ENCODE data around the gene MOGAT2.
A peak's percentile ranks its signal among the peaks of the same experiment; 100 is the strongest.
"Not testable (repeated sequence)": the region's sequence is repeated elsewhere in the genome, so short reads cannot be mapped to it uniquely, and the experiment has no call there.

Gene MOGAT2

DNA sequence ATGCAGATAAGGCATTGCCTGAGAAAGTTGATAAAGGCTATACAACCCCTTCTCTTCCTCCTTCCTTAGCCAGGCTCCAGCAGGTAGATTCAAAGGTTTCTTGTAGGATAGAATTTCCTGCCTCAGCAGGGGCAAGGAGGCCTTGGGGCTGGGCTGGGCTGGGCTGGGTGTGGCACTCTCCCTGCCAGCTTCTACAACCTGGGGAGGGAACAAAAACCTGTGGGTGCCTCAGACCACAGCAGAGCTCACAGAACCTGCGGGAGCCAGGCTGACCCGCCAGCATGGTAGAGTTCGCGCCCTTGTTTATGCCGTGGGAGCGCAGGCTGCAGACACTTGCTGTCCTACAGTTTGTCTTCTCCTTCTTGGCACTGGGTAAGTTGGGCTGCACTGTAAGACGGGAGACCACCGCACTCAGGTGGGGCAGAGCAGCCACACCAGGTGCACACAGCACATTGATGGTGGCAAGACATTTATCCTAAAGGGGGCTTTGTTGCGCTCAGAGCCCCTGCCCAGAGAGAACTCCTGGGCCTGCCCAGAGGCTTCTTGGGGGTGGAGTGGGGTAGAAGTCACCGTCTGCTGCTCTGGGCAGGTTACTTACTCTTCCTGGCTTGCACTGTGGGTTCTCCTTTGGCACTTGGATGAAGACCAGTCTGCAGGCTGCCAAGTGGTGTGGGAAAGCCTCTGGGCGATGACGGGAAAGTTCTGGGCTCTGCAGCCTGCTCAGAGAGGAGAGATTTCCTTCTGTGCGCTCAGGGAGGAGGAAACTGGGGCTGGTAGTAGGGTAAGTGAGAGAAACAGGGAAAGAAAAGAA is at the start of gene MOGAT2:
Gene MOGAT2 (plus strand): TSS at position 231 of the 811 bp plus-strand sequence. CDS start 51 bp downstream, at position 282.
- no peak for DNase-seq

DNA sequence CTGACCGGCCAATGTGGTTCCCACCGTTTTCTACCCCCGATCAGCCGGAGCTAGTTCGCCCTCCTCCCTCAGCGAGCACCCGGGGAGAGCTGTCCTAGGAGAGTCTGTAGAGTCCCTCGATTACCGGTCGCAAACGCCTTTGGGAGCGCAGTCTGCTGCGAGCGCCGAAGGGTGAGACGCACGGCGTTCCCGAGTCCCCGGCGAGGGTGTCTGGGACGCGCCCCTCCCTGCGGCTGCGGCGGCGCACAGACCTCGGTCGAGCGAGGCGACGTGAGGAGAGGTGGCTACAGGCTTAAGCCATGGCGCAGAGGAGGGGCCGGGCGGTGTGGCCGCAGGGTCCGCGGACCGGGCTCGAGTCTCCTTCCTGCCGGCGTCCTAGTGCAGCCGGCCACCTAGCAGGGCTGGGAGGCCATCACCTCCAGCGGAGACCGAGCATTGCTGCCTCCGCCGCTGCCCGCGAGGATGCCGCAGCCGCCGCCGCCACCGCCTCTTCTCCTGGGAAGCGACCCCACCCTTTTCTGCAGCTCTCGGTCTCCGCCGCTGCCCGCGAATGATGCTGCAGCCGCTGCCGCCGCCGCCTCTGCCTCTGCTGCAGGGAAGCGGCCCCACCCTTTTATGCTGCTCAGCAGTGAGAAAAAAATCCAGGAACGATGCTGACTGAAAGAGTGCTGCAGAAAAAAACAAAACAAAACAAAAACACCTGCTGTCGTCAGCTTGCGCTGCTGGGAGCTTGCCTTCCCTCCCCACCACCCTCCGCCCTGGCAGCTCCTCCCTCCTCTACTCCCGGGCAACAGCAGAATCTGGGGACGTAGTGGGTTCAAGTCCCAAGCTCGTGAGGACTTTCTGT is 49.0 kb upstream of the MOGAT2 start, which contains the start of gene MAP6:
Gene MAP6 (minus strand): TSS at position 588 of the 847 bp plus-strand sequence. CDS start 669 bp downstream, outside the sequence.
- peak; percentile 88 for DNase-seq

DNA sequence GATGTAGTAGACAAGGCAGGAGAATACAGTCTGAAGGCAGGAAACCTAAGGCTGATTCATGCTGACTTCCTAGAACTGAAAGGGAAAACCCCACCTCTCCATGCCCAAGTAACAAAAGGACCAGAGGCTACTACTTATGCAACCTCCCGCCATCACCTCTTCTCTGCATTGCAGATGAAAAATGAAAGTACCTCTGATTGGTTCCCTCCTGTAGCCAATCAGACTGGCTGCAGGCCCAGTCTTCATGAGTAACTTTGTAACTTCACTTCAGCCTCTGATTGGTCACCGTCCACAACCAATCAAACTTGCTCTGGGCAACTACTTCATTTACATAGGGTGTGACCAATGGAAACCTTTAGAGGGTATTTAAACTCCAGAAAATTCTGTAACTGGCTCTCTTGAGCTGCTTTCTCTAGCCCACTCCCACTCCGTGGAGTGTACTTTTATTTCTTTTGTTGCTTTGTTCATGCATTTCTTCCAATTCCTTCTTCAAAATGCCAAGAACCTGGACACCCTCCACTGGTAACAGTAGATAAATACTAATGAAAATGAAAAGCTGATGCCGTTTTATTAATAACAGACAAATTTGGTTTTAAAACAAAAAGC is 43.6 kb upstream of the MOGAT2 start:
- DNase-seq, result no peak

DNA sequence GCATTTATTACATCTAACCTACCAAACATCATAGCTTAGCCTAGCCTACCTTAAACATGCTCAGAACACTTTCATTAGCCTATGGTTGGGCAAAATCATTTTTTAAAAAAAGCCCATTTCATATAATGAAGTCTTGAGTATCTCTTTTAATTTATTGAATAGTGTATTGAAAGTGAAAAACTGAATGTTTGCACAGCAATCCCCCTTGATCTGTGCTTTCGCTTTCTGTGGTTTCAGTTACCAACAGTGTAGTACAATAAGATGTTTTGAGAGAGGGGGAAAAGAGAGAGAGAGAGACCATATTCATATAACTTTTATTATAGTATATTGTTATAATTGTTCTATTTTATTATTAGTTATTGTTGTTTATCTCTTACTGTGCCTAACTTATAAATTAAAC is 40.4 kb upstream of the MOGAT2 start:
- no peak for DNase-seq

DNA sequence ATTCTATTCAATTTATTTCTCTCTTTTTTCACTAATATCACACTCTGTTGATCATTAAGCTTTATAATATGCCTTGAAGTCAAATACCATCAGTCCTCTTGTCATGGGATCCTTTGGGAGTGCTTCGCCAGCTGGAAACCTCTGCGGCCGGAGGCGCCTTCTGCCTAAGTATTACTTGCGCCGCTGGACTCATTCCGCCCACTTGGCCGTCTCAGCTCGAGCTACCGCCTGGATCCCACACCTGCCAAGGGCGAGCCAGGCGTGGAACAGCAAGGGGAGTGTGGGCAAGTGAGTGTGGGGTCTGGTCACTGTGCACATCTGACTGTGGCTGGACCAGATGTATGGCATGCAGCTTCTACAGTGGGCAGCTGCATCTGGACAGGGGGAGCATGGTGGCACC is 39.7 kb upstream of the MOGAT2 start:
- peak; percentile 56 for DNase-seq

DNA sequence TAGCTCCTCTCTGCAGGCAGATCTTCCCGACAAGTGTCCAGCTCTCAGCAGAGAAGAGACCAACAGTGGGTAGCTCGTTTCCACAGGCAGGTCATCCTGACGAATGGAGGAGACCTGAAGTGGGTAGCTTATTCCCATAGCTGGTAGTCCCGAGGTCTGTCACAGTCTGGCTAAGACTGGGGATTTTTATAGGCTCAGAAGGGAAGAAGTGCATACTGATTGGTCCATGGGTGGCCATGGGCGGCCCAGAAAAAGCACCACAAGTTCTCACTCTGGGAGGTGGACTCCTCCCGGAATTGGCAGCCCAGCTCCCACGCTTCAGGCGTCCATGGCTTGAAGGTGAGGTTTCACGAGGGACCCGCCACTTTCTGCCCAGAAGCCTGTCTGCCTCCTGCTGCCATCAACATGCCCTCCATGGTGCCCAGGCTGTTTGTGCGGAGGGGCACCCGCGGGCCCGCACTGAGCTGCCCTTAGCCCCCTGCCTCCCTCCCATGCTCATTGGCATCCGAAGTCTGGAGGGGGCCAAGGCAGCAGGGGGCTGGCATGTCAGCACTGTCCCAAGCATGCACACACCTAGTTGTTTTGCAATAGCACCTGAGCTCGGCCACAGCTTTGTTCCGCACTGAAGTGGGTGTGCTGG is 38.9 kb upstream of the MOGAT2 start:
- DNase-seq, result peak; percentile 2

DNA sequence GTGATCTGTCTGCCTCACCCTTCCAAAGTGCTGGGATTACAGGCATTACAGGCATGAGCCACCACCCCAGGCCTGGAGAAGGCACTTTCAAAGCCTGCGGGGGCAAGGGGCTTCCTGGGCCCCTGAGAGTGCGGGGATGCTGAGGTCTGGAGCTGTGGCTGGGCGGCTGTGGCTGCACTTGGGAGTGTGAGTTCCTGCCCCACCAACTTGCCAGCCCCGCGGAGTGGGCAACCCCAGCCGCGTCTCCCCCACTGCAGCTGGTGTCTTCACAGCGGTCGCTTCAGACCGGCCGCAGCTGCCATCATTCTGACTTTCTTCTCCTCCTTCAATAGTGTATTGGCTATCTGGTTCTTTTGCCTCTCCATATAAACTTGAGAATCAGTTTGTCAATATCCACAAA is 38.1 kb upstream of the MOGAT2 start:
- DNase-seq, result no peak

DNA sequence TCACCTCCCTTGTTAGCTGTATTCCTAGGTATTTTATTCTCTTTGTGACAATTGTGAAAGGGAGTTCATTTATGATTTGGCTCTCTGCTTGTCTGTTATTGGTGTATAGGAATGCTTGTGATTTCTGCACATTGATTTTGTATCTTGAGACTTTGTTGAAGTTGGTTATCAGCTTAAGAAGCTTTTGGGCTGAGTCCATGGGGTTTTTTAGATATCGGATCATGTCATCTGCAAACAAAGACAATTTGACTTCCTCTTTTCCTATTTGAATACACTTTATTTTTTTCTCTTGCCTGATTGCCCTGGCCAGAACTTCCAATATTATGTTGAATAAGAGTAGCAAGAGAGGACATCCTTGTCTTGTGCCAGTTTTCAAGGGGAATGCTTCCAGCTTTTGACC is 33.8 kb upstream of the MOGAT2 start:
- DNase-seq, result not testable (repeated sequence)

DNA sequence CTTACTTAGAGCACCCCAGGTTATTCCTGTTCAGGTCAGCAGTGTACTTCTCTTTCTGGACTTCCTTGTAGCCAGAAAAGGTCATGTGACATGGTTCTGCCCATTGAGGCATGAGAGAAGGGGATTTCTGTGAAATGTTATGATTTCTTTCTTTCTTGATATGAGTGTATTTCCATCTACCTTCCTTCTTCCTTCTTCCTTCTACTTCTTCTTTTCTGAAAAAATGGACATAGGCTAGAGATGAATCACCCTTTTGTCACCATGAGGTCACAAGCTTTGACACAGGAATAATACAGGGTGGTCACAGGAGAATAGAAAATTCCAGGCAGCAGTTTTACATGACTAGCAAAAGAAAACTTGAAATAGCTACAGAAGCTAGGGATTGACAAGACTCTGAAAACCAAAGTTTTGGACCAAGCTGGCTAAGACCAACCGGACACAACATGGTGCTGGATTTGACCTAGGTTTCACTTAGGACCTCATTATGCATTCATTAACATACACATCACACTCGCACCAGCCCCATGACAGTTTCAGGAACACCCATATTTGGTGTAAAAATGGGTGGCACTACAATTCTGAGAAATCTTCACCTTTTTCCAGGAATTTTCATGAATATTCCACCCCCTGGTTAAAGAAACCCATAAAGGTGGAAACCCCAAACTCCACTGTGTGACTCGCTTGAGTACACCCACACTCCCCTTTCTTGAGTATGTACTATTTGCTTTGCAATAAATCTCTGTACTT is 27.6 kb upstream of the MOGAT2 start:
- DNase-seq, result no peak

DNA sequence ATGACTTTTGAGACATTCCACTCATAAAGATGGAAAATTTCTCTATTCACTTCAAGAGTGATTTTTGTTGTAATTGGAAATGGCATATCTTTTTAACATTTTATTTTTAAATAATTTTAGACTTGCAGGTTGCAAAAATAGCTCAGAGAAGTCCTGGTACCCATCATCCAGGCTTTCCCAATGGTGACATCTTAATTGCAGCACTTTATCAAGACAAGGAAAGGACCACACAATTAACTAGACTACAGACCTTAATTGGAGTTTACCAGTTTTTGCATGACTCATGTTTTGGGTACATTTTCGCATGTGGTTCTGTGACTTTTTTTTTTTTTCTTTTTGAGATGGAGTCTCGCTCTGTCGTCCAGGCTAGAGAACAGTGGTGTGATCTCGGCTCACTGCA is 25.8 kb upstream of the MOGAT2 start:
- no peak for DNase-seq

DNA sequence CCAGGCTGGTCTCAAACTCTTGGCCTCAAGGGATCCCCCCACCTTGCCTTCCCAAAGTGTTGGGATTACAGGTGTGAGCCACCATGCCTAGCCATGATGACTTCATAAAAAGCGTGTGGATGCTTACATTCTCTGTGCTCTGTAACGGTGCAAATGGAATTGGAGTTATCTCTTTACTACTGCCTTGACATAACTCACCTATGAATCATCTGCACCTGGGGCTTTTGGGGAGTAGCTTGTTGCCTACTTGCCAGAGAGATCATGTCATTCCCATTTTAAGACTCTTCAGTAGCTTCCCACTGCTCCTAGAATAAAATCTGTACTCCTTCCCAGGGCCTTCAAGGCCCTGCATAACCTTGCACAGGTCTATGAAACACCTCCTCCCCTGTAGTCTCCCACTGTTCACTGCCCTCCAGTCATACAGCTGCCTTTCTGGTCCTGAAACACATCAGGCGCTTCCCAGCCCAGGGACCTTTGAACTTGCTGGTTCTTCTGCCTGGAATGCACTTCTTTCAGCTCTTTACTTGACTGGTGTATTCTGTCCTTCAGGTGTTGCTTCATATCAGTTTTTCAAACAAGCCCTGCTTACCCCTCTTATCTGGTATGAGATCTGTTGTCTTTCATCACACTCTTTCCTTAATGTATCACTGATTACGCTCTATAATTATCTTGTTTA is 19.6 kb upstream of the MOGAT2 start:
- no peak for DNase-seq

DNA sequence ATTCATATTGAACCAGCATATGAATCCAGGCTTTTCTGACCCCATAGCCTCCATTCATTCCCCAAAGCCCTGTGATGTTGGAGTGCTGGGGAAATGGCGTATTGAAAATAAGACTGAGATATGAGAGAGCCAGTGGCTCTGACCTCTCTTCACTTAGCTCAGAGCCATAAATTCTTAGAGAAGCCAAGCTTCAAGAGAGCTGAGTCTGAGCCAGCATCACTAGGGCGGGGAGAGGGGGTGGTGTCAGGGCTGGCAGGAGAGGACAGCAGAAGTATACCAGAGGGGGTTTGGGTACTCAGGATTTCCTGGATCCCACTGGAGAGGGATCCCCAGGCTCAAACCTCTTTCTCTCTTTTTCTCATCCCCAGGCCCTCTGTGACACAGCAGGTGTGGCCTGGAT is 16.7 kb upstream of the MOGAT2 start:
- no peak for DNase-seq

DNA sequence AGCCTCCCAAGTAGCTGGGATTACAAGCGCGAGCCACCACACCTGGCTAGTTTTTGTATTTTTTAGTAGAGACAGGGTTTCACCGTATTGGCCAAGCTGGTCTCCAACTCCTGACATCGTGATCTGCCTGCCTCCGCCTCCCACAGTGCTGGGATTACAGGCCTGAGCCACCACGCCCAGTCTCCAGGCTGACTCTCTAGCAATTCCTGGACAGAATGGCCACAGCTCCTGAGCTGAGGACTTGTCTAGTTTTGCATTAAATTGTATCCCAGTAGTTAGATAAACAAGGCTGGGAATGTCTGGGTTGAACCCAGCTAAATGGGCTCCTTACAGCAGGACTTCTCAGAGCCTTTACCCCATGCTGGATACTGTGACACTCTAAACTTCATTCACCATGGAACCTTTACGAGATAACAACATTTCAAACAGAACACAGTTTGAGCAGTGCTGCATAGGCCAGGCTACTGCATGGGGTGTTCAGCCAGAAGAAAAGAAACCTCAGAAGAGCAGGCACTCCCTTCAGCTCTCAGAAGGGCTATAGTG is 13.9 kb upstream of the MOGAT2 start:
- no peak for DNase-seq

DNA sequence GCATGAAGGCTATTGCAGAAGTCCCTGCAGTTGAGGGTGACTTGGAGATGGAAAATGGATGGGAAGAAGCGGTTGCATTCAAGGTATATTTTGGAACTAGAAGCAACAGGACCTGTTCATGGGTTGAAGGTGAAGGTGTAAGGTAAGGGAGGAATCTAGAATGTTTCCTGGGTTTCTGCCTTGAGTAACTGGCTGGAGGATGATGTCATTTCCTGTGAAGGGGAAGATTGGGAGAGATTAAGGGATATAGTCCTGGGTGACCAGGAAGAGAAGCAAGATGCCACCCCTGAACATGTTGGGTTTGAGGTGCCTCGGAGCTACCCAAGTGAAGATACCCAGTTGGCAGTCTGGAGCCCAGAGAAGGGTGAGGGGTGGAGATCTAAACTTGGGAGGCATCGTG is 12.1 kb upstream of the MOGAT2 start:
- DNase-seq, result no peak

DNA sequence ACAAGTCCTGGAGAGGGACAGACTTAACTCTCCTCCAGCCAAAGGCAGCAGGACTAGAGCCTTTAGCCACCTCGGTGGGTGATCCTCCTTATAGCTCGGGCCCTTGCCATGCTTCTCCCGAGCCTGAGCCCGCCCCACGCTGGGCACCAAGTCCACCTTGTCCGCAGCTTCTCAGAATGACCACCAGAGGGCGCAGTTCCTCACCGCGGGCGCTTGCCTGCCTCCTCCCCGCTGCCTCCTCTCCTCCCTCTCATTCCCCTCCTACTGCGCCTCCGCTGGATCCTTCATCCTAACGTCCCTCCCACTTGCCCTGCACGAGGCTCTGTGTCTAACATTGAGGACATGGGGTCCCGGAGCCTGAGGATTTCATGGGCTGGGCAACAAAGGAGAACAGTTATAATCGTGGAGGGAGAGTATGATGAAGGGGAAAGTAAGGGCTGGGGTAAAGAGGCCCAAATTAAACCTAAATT is 11.3 kb upstream of the MOGAT2 start:
- DNase-seq, result peak; percentile 84

DNA sequence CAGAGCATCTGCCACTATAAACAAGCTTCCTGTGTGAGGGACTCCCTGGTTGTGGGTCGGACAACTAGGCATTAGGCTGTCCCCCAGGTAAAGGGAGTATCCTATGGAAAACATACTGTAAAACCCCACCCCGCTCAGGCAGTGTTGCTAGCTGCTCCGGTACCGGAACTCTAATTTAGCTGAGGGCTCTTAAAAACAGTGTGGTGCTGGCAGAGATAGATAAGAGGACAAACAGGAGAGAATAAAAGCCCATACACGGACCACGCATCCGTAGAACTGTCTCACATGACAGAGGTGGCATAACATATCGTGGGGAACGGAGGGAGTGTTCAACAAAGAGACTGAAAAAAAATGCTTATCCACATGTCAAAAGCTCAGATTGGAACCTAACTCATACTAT is 3.4 kb upstream of the MOGAT2 start:
- DNase-seq, result no peak

DNA sequence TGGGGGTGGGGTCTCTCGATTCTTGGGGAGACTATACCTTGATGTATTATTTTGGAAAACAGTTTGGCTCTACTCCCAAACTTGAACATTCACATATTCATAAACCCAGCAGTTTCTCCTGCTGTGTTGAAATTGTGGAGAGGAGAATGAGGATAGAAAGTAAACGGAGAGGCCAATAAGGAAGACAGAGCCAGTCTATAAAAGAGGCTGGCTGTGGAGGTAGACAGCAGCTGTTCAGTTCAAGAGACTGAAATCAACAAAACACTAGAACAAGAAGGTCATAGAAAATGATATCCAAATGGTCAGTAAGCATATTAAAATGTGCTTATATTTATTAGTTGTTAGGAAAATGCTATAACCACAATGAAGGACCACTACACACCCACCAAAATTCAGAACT is 1.9 kb upstream of the MOGAT2 start:
- no peak for DNase-seq

DNA sequence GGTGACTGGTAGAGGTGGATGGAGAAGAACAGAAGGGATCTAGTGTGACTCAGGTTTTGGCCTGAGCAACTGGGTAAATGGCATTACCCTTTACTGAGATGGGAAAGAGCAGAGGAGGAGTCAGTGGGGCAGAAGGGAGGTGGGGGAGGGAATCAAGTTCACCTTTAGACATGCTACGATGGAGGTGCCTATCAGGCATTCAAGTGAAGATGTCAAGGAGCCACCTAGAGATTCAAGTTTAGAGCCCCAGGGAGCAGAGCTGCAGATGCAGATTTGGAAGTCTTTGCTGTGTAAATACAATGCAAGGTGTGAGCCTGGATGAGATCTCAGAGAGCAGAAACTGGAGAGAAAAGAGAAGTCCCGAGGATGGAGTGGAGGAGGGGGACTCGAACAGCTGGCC is 979 bp upstream of the MOGAT2 start:
- no peak for DNase-seq

DNA sequence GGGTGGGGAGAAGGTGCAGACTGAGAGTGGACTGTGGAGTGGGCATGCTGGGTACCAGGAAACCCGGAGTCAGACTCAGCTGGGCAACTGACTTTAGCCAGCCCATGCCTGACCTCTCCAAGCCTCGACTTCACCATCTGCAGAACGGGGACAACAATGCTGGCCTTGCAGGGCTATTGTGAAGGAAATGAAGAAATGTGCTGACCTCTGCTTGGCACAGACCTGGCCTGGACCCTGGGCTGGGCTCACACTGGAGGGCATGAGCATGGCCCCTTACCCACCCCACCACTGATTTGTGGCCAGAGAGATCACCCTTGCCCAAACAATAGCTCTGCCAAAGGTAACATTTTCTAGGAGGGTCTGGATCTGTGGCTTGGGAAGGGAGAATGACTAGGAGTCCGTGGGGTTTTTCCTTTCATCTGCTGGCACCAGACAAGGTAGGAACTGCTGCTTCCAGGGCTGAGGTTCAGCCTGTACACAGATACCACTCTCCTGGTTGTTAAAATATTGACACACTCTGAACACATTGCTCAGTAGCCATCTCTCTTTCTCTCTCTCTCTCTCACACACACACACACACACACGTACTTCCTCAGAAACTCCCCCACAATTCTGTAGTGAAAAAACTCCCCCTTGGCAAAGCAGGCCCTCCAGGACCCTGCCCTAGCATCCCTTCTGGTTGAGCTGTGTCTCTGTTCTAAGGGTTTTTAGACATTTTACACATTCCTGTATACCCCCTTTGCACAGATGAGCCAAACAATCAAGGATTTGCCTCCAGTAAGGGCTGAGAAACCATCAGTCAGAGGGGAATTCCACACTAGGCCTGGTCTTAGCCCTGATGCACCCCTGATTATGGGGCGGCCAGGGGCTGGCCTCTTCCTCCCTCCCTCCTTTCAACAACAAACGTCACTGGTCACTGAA is 1.0 kb downstream of the MOGAT2 start:
- no peak for DNase-seq
